Epithelial cell of proximal tubule (primary cell): ENCODE data around the gene TUBB4A. TPM values are rescaled to one million over a fixed set of nuclear protein-coding genes. Genes with fewer than 3 reads are reported as not detected.
A peak's percentile ranks its signal among the peaks of the same experiment; 100 is the strongest.

Source experiments
- DNase-seq: peaks from one replicate; pipeline ENCODE4 v3.0.0-alpha.2; 2011; ENCODE audit warnings: low read depth
- H3K4me3 ChIP-seq: 2 replicates; pipeline ENCODE4 v1.5.1; 2011; ENCODE audit warnings: low read depth, mild to moderate bottlenecking, low read length
- CTCF ChIP-seq: conservative IDR thresholded peaks from 2 replicates; pipeline ENCODE4 v1.5.1; 2012; ENCODE audit warnings: low read depth, mild to moderate bottlenecking, low read length
- total RNA-seq: library from RNA; depleted of rRNA; stranded (reverse); fragments of >200 nt; gene quantifications from 2 replicates; pipeline ENCODE4 v1.2.3, GENCODE V29; 2015

TUBB4A gene
- total RNA-seq, 1 donor from 2014 or later = 3.1 TPM

DNA sequence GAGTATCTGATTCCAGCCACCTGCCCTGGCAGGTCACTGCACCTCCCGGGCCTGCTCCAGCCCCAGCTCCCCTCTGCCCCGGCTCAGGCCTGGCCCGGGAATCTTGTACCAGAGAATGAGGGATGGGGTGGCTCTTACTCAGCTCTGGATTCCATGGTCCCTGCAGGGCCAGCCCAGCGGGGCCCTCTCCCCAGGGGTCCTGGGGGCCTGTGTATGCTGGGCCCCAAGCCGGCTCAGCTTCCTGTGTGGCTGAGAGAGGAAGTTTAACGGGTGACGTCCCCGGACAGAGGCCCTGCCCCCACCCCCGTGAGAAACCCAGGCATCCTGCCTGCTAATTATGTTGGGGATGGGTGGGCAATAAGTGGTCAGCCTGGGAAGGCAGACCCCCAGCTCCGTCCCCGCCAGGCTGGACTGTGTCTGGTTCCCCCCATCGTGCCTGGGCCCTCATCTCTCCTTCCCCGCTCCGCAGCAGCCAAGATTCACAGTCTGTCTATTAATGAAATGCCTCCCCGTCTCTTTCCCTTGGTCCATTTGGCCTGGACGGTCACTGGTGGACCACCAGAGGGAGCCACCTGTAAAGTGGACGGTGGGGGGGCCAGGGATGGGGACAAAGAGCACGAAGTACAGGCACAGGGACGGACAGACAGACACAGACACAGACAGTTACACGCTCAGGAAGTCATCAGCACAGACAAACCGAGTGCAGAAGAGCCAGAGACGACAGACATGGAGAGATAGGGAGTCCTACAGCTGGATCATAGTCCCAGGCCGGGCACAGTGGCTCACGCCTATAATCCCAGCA, 20.4 kb downstream of the TUBB4A start, which contains the start of gene DENND1C:
DENND1C (minus strand) TSS at position 247 of the 802 bp plus-strand sequence; CDS start at position 155, 92 bp downstream.
- peak; percentile 74 for TF ChIP-seq CTCF
- DNase-seq = no peak
- H3K4me3 ChIP-seq = no peak within 1 kb of the TSS

- TF ChIP-seq CTCF = no peak
- no peak overlapping the region for H3K4me3 ChIP-seq
- DNase-seq = no peak
These were observed 21.2 kb downstream of the TUBB4A start for GRCh38 chr19:6480848-6481415.

DNA sequence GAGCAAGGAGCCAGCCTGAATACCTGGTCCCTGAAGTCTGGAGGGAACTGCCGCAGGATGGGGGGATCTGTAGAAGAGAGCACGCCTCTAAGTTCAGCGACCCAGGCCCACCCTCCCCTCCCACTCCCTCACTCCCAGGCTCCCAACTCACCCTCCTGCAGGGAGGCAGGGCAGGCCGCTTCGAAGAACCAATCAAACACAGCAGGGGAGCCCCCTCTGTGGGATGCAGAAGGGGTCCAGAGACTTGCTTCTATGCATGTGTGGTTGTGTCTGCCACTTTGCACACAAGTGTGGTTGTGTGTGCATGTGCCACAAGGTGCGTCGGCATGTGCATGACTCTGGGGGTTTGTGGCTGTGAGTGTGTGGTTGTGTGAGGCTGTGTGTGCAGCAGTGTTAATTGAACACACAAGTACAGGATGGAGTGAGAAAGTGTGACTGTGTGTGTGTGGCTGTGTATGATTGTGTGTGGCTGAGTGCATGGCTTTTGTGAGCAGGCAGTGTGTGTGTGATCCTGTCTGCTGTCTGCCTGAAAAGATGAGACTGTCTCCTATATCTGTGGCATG, 22.2 kb downstream of the TUBB4A start:
- TF ChIP-seq CTCF = no peak
- no peak for DNase-seq
- no peak overlapping the region for H3K4me3 ChIP-seq

GRCh38 chr19:6478815-6479214, 23.3 kb downstream of the TUBB4A start:
- H3K4me3 ChIP-seq = no peak overlapping the region
- TF ChIP-seq CTCF = no peak
- DNase-seq = no peak

DNA sequence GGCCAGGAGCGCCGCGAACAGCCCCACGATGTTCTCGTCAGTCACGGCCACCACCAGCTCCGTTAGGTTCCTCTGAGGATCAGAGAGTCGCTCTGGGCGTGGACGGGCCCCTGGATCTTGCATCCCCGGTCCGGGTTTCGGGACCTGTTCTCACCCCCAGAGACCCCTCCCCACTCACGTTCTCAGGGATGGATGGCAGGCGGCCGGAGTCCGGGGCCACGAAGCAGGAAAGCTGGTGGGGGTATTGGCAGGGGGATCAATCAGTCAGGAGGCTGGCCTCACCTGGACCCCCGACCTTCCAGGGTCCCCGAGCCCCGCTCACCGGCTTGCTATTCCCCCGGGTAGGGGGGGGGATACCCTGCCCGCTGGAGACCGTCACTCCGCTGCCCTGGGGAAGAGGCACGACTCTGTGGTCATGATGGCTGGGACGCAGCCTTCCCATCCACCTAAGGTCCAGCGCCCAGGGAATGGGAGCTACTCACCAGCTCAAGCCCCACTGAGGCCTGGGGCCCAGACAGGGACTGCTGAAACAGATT, 25.1 kb downstream of the TUBB4A start:
- TF ChIP-seq CTCF = no peak
- no peak for DNase-seq
- H3K4me3 ChIP-seq = peak overlapping the region; percentile 53

DNA sequence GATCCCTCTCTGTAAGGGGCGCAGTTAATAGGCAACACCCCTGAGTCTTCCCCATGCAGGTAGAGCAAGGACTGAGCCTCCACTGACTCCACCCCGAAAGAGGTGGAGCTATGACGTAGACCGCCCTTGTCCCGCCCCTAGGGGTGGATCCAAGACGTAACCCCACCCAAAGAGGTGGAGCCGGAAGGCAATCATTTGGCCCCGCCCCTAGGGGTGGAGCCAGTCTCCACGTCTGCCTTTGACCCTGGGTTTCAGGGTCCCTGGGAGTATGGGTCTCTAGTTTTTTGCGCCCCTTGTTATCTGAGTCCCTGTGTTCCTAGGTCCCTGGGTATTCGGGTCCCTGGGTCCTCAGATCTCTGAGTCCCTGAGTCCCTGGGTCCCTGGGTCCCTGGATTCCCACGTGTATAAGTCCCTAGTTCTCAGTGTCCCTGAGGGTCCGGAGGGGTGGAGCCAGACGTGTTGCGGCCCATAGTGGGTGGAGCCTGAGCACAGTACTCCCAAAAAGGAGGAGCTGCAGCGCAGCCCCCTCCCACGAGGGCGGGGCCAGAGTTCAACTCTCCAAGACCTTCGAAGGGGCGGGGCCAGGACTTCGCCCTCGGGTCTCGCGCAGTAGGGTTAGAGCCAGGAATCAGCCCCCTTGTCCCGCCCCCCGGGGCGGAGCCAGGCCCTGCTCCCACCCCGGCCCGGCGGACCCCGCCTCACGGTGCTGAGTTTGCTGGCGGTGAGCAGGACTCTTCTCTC, 25.8 kb downstream of the TUBB4A start:
- no peak for TF ChIP-seq CTCF
- peak overlapping the region; percentile 53 for H3K4me3 ChIP-seq
- DNase-seq = peak; percentile 66
